Activated CD4-positive, alpha-beta T cell treated with anti-CD3 and anti-CD28 coated beads, Interleukin-2, amount 50 U/mL, for 16 hours (primary cell): ENCODE results near the gene CCT3.
"Not testable (repeated sequence)": the region's sequence is repeated elsewhere in the genome, so short reads cannot be mapped to it uniquely, and the experiment has no call there.

ENCODE experiments used
- DNase-seq: peaks from one replicate; pipeline ENCODE4 v3.0.0-alpha.2; 2020

CCT3 gene

GRCh38 chr1:156368157-156368658 is 30.1 kb upstream of the CCT3 start:
- DNase-seq: no peak

- no peak for DNase-seq
These were observed 29.5 kb upstream of the CCT3 start for GRCh38 chr1:156367383-156368156.

GRCh38 chr1:156366378-156367166 is 28.5 kb upstream of the CCT3 start:
- no peak for DNase-seq

GRCh38 chr1:156365754-156366153 is 27.7 kb upstream of the CCT3 start:
- DNase-seq: no peak

- no peak for DNase-seq
These were observed 22.4 kb upstream of the CCT3 start for GRCh38 chr1:156360534-156360933.

- DNase-seq: no peak
These were observed 21.9 kb upstream of the CCT3 start for GRCh38 chr1:156359973-156360372.

GRCh38 chr1:156359249-156359648 is 21.2 kb upstream of the CCT3 start:
- DNase-seq: no peak

GRCh38 chr1:156358641-156359040 is 20.5 kb upstream of the CCT3 start:
- no peak for DNase-seq

- DNase-seq: no peak
These were observed 19.9 kb upstream of the CCT3 start for GRCh38 chr1:156357977-156358376.

- DNase-seq: peak; percentile 74
These were observed 18.9 kb upstream of the CCT3 start for GRCh38 chr1:156356875-156357534.

GRCh38 chr1:156356262-156356874 is 18.3 kb upstream of the CCT3 start:
- no peak for DNase-seq

- DNase-seq: not testable (repeated sequence)
These were observed 14.4 kb upstream of the CCT3 start for GRCh38 chr1:156352481-156352880.

GRCh38 chr1:156347331-156347730 is 9.2 kb upstream of the CCT3 start:
- no peak for DNase-seq

- DNase-seq: no peak
These were observed 8.5 kb upstream of the CCT3 start for GRCh38 chr1:156346636-156347035.

- DNase-seq: not testable (repeated sequence)
These were observed 7.9 kb upstream of the CCT3 start for GRCh38 chr1:156346035-156346434.

- DNase-seq: no peak
These were observed 6.3 kb upstream of the CCT3 start for GRCh38 chr1:156344409-156344808.

GRCh38 chr1:156342166-156342955 is 4.3 kb upstream of the CCT3 start:
- DNase-seq: no peak

- no peak for DNase-seq
These were observed 258 bp downstream of the CCT3 start for GRCh38 chr1:156337888-156338179.

GRCh38 chr1:156337052-156337887 is 822 bp downstream of the CCT3 start:
- no peak for DNase-seq

- peak; percentile 23 for DNase-seq
These were observed 1.9 kb downstream of the CCT3 start for GRCh38 chr1:156336242-156336641.

- not testable (repeated sequence) for DNase-seq
These were observed 14.9 kb downstream of the CCT3 start for GRCh38 chr1:156323179-156323578.
